Testis (tissue), 2 donors: Measurements from ENCODE around the gene SUPT3H.
"Not testable (repeated sequence)": the region's sequence is repeated elsewhere in the genome, so short reads cannot be mapped to it uniquely, and the experiment has no call there.

Source experiments
- POLR2A ChIP-seq: fragments of 450-650 bp; IDR thresholded peaks from one replicate; pipeline ENCODE4 v1.6.1; 2017; ENCODE audit warnings: antibody characterized with exemption, mild to moderate bottlenecking, moderate library complexity
- TF ChIP-seq, protein P1 (sequence below), 3 experiments: fragments of 450-650 bp in 2 of 3; fragments of 200-600 bp in 1 of 3; sonication (generic) in 1 of 3; IDR thresholded peaks; one replicate each; pipeline ENCODE4 v1.5.1; 2016 to 2019; ENCODE audit warnings: antibody characterized with exemption in 3 of 3, mild to moderate bottlenecking in 2 of 3, moderate library complexity in 1 of 3

DNA sequence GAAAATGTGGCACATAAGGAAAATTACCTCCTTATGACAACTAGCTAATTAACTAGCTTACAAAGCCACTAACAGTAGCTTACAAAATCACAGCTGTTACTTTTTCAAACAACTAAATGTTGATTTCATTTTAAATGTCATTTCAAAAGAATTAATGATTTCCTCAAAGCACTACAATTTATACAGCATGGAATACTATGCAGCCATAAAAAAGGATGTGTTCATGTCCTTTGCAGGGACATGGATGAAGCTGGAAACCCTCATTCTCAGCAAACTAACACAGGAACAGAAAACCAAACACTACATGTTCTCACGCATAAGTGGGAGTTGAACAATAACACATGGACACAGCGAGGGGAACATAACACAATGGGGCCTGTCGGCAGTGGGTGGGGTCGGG lies 100.0 kb downstream of the SUPT3H start:
- TF ChIP-seq, protein P1, sequence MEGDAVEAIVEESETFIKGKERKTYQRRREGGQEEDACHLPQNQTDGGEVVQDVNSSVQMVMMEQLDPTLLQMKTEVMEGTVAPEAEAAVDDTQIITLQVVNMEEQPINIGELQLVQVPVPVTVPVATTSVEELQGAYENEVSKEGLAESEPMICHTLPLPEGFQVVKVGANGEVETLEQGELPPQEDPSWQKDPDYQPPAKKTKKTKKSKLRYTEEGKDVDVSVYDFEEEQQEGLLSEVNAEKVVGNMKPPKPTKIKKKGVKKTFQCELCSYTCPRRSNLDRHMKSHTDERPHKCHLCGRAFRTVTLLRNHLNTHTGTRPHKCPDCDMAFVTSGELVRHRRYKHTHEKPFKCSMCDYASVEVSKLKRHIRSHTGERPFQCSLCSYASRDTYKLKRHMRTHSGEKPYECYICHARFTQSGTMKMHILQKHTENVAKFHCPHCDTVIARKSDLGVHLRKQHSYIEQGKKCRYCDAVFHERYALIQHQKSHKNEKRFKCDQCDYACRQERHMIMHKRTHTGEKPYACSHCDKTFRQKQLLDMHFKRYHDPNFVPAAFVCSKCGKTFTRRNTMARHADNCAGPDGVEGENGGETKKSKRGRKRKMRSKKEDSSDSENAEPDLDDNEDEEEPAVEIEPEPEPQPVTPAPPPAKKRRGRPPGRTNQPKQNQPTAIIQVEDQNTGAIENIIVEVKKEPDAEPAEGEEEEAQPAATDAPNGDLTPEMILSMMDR (IDR thresholded peaks at IDR 0.05): not testable (repeated sequence)
- TF ChIP-seq POLR2A: not testable (repeated sequence)
